ENCODE data around the gene CLHC1. TPM values are rescaled to one million over a fixed set of nuclear protein-coding genes. Genes with fewer than 3 reads are reported as not detected.

CLHC1 gene
- total RNA-seq, 4 donors from 2014 or later = 2.3 to 12.5 (median 9.3) TPM

GRCh38 chr2:55138014-55138881 is 93.8 kb downstream of the CLHC1 start:
- H3K36me3 ChIP-seq = no peaks in the 10 kb centered on the region

GRCh38 chr2:55137024-55137958 is 94.8 kb downstream of the CLHC1 start:
- H3K4me1 ChIP-seq = peaks cover 13 to 68% (median 25%) of the 10 kb centered on the region in 3 donors
- 71 to 72% methylated on average over 18 to 23 of the region's 23 CpGs for WGBS, 2 donors
- intact Hi-C loops (cut with DNase I) = no loop called here

More at GRCh38 chr2:55138014-55138881, 93.8 kb downstream of the CLHC1 start:
- Histone ChIP-seq H3K9me3 (no peaks in the 10 kb centered on the region), H3K27ac (peak overlapping the region in 3 of 4 donors; percentile 1 to 60 (median 52)), H3K4me1 (peaks cover 13 to 66% (median 23%) of the 10 kb centered on the region in 3 donors), H3K27me3 (no peaks in the 10 kb centered on the region), H3K4me3 (no peak overlapping the region)
- WGBS, 2 donors = 54 to 62% methylated on average over 12 of the region's 12 CpGs
- DNase-seq = no peak
- TF ChIP-seq CTCF (IDR thresholded peaks at IDR 0.05) (no peak), POLR2A (IDR thresholded peaks at IDR 0.05) (no peak)
- intact Hi-C loops (cut with DNase I) = no loop called here

GRCh38 chr2:55136138-55136541 is 96.0 kb downstream of the CLHC1 start:
- TF ChIP-seq CTCF (IDR thresholded peaks at IDR 0.05) (no peak), POLR2A (IDR thresholded peaks at IDR 0.05) (no peak)
- H3K4me3 ChIP-seq = no peak overlapping the region

More at GRCh38 chr2:55137024-55137958, 94.8 kb downstream of the CLHC1 start:
- no peak for DNase-seq
- Histone ChIP-seq H3K36me3 (no peaks in the 10 kb centered on the region), H3K4me3 (no peak overlapping the region), H3K27ac (peak overlapping the region in 3 of 4 donors; percentile 52 to 79 (median 60)), H3K27me3 (no peaks in the 10 kb centered on the region), H3K9me3 (no peaks in the 10 kb centered on the region)
- TF ChIP-seq CTCF (IDR thresholded peaks at IDR 0.05) (no peak), POLR2A (IDR thresholded peaks at IDR 0.05) (no peak)

GRCh38 chr2:55135491-55135890 is 96.6 kb downstream of the CLHC1 start:
- H3K4me1 ChIP-seq = peaks cover 13 to 54% (median 25%) of the 10 kb centered on the region in 3 donors
- no peak overlapping the region for H3K4me3 ChIP-seq
- TF ChIP-seq CTCF (IDR thresholded peaks at IDR 0.05) (no peak), POLR2A (IDR thresholded peaks at IDR 0.05) (no peak)
- H3K9me3 ChIP-seq = no peaks in the 10 kb centered on the region
- intact Hi-C loops (cut with DNase I) = no loop called here
- no peaks in the 10 kb centered on the region for H3K27me3 ChIP-seq
- no peak overlapping the region for H3K27ac ChIP-seq
- H3K36me3 ChIP-seq = no peaks in the 10 kb centered on the region
- WGBS, 2 donors = 37 to 92% methylated on average over 2 of the region's 2 CpGs
- DNase-seq = no peak

More at GRCh38 chr2:55136138-55136541, 96.0 kb downstream of the CLHC1 start:
- H3K9me3 ChIP-seq = no peaks in the 10 kb centered on the region
- no peaks in the 10 kb centered on the region for H3K36me3 ChIP-seq
- H3K4me1 ChIP-seq = peaks cover 13 to 57% (median 25%) of the 10 kb centered on the region in 3 donors
- DNase-seq = no peak
- H3K27me3 ChIP-seq = no peaks in the 10 kb centered on the region
- WGBS, 2 donors = 21 to 41% methylated on average over 4 of the region's 4 CpGs
- intact Hi-C loops (cut with DNase I) = no loop called here
- peak overlapping the region in 3 of 4 donors; percentile 52 to 79 (median 60) for H3K27ac ChIP-seq
